CD4-positive, alpha-beta T cell (primary cell): ENCODE results near the gene EMX1. TPM values are rescaled to one million over a fixed set of nuclear protein-coding genes. Genes with fewer than 3 reads are reported as not detected.
A peak's percentile ranks its signal among the peaks of the same experiment; 100 is the strongest.

ENCODE experiments used
- ATAC-seq: fragments of 200-7000 bp; cut with Tn5 transposase; one replicate; pipeline ENCODE4 v1.10.0; 2022; ENCODE audit warnings: mild to moderate bottlenecking; ENCODE audit not compliant: poor library complexity
- CTCF ChIA-PET: fragments of 350-600 bp; sonication (Branson Sonifier 250); formaldehyde crosslinking; loops from one replicate; lab custom pipeline; 2021; ENCODE audit warnings: antibody characterized with exemption, inconsistent platforms; lab: Charles Lee
- POLR2A ChIA-PET: fragments of 350-600 bp; sonication (Branson Sonifier 250); formaldehyde crosslinking; loops from one replicate; lab custom pipeline; 2021; ENCODE audit warnings: antibody characterized with exemption, inconsistent platforms; lab: Charles Lee
- DNase-seq, 14 experiments: peaks; one replicate each; pipeline ENCODE4 v3.0.0-alpha.2; 2013 to 2020; ENCODE audit warnings: mixed read lengths in 2 of 14
- H3K27ac ChIP-seq, 2 donors: one replicate each; pipeline versions ENCODE4 v1.5.1 to v1.7.0; 2013; ENCODE audit warnings: low read length in 2 of 2, low read depth in 1 of 2, mild to moderate bottlenecking in 1 of 2
- H3K27me3 ChIP-seq, 2 experiments: 1 replicate in 1 of 2; 2 replicates in 1 of 2; pipeline versions ENCODE4 v1.6.1 to v1.7.0; 2013; ENCODE audit warnings: low read length in 2 of 2, control low read depth in 1 of 2, mild to moderate bottlenecking in 1 of 2, moderate library complexity in 1 of 2; ENCODE audit not compliant: insufficient read depth in 2 of 2, control insufficient read depth in 1 of 2
- H3K36me3 ChIP-seq: one replicate; pipeline ENCODE4 v1.6.1; 2013; ENCODE audit warnings: low read length, control low read depth; ENCODE audit not compliant: insufficient read depth
- H3K4me1 ChIP-seq: one replicate; pipeline ENCODE4 v1.6.1; 2013; ENCODE audit warnings: low read length, control low read depth; ENCODE audit not compliant: insufficient read depth
- H3K4me3 ChIP-seq: one replicate; pipeline ENCODE4 v1.5.1; 2013; ENCODE audit warnings: mild to moderate bottlenecking, low read length, moderate library complexity
- H3K9me3 ChIP-seq, 2 experiments: 1 replicate in 1 of 2; 2 replicates in 1 of 2; pipeline versions ENCODE4 v1.6.1 to v1.7.0; 2013; ENCODE audit warnings: low read length in 2 of 2, mild to moderate bottlenecking in 2 of 2, control low read depth in 1 of 2, moderate library complexity in 1 of 2; ENCODE audit not compliant: control insufficient read depth in 1 of 2, insufficient read depth in 1 of 2
- H3K27ac Mint-ChIP-seq: one replicate; pipeline ENCODE4 v1.8.0; 2020; ENCODE audit warnings: mixed read lengths
- H3K27me3 Mint-ChIP-seq: one replicate; pipeline ENCODE4 v1.8.0; 2021; ENCODE audit warnings: mixed read lengths
- H3K36me3 Mint-ChIP-seq: one replicate; pipeline ENCODE4 v1.8.0; 2021; ENCODE audit warnings: low read depth, mixed read lengths
- H3K4me1 Mint-ChIP-seq: one replicate; pipeline ENCODE4 v1.8.0; 2021; ENCODE audit warnings: low read depth, mixed read lengths
- H3K4me3 Mint-ChIP-seq: one replicate; pipeline ENCODE4 v1.8.0; 2020; ENCODE audit warnings: mild to moderate bottlenecking, mixed read lengths
- H3K9me3 Mint-ChIP-seq: one replicate; pipeline ENCODE4 v1.8.0; 2020; ENCODE audit warnings: mixed read lengths
- CTCF ChIP-seq: fragments of 200-600 bp; IDR thresholded peaks from one replicate; pipeline ENCODE4 v1.8.0; 2022; ENCODE audit warnings: antibody characterized with exemption, mild to moderate bottlenecking
- intact Hi-C, 2 experiments: fragments of 100-400 bp; cut with DNase I in 1 of 2; cut with micrococcal nuclease in 1 of 2; formaldehyde crosslinking; loops; one replicate each; pipeline versions ENCODE4 v1.15.1 to v1.9.0; 2023 to 2025; cut with DNase I, micrococcal nuclease
- total RNA-seq, 174 experiments: library from RNA in 2 of 174; stranded (reverse) in 2 of 174; gene quantifications; one replicate each; pipeline ENCODE4 v1.2.3 and lab custom pipeline; 2021 to 2026

EMX1 gene
- total RNA-seq, 2 experiments from 2014 or later = not detected

GRCh38 chr2:72911256-72911655 lies 6.1 kb upstream of the EMX1 start:
- Histone ChIP-seq H3K27me3 (peaks cover 62 to 93% of the 10 kb centered on the region in 2 experiments), H3K27ac (no peak overlapping the region), H3K4me3 (no peak overlapping the region), H3K36me3 (no peaks in the 10 kb centered on the region), H3K9me3 (peaks cover 0 to 10% of the 10 kb centered on the region in 2 experiments), H3K4me1 (peaks cover 20% of the 10 kb centered on the region)
- ATAC-seq (no peak), DNase-seq (no peak)
- no peak overlapping the region for H3K4me3 Mint-ChIP-seq
- H3K9me3 Mint-ChIP-seq = no peaks in the 10 kb centered on the region
- no peak overlapping the region for H3K27ac Mint-ChIP-seq
- intact Hi-C loops = no loop called here
- H3K27me3 Mint-ChIP-seq = peaks cover 84% of the 10 kb centered on the region
- CTCF ChIA-PET = no interaction called here
- H3K36me3 Mint-ChIP-seq = no peaks in the 10 kb centered on the region
- POLR2A ChIA-PET = no interaction called here
- peaks cover 14% of the 10 kb centered on the region for H3K4me1 Mint-ChIP-seq
- TF ChIP-seq CTCF = no peak

GRCh38 chr2:72913486-72914205 lies 3.7 kb upstream of the EMX1 start:
- TF ChIP-seq CTCF = no peak
- H3K4me3 Mint-ChIP-seq = peak overlapping the region; percentile 1
- no peak overlapping the region for H3K27ac ChIP-seq
- H3K9me3 ChIP-seq = peaks cover 0 to 23% of the 10 kb centered on the region in 2 experiments
- peaks cover 36% of the 10 kb centered on the region for H3K4me1 ChIP-seq
- intact Hi-C loops = no loop called here
- no peaks in the 10 kb centered on the region for H3K36me3 Mint-ChIP-seq
- DNase-seq = no peak
- peaks cover 75% of the 10 kb centered on the region for H3K27me3 Mint-ChIP-seq
- H3K36me3 ChIP-seq = no peaks in the 10 kb centered on the region
- H3K4me3 ChIP-seq = no peak overlapping the region
- no peak overlapping the region for H3K27ac Mint-ChIP-seq
- H3K9me3 Mint-ChIP-seq = no peaks in the 10 kb centered on the region
- ChIA-PET POLR2A (no interaction called here), CTCF (no interaction called here)
- H3K27me3 ChIP-seq = peaks cover 69 to 91% of the 10 kb centered on the region in 2 experiments
- ATAC-seq = no peak
- H3K4me1 Mint-ChIP-seq = peaks cover 22% of the 10 kb centered on the region

GRCh38 chr2:72914206-72914559 lies 3.1 kb upstream of the EMX1 start:
- no peak for ATAC-seq
- H3K4me3 Mint-ChIP-seq = peak overlapping the region; percentile 1
- Histone ChIP-seq H3K4me3 (no peak overlapping the region), H3K27ac (no peak overlapping the region), H3K36me3 (no peaks in the 10 kb centered on the region), H3K27me3 (peaks cover 72 to 92% of the 10 kb centered on the region in 2 experiments), H3K9me3 (peaks cover 0 to 27% of the 10 kb centered on the region in 2 experiments), H3K4me1 (peaks cover 40% of the 10 kb centered on the region)
- no peaks in the 10 kb centered on the region for H3K36me3 Mint-ChIP-seq
- no peak for TF ChIP-seq CTCF
- peaks cover 24% of the 10 kb centered on the region for H3K4me1 Mint-ChIP-seq
- DNase-seq = no peak
- ChIA-PET POLR2A (no interaction called here), CTCF (interaction anchor here (1.7 kb wide), 1 partner anchor 14 kb away, joined by 4 read pairs; no protein-coding TSS in a partner anchor)
- no peak overlapping the region for H3K27ac Mint-ChIP-seq
- no peaks in the 10 kb centered on the region for H3K9me3 Mint-ChIP-seq
- intact Hi-C loops = no loop called here
- peaks cover 77% of the 10 kb centered on the region for H3K27me3 Mint-ChIP-seq
